HUES6 (cell line): ENCODE measurements around the gene BBOX1.
"Not testable (repeated sequence)": the region's sequence is repeated elsewhere in the genome, so short reads cannot be mapped to it uniquely, and the experiment has no call there.

Source experiments
- H3K27ac ChIP-seq: 2 replicates; pipeline ENCODE4 v1.7.0; 2013; ENCODE audit warnings: low read depth, mild to moderate bottlenecking, low read length, inconsistent platforms
- H3K27me3 ChIP-seq: 2 replicates; pipeline ENCODE4 v1.6.1; 2013; ENCODE audit warnings: low read length; ENCODE audit not compliant: control insufficient read depth, insufficient read depth
- H3K36me3 ChIP-seq: 2 replicates; pipeline ENCODE4 v1.6.1; 2013; ENCODE audit warnings: low read length; ENCODE audit not compliant: control insufficient read depth, insufficient read depth
- H3K4me1 ChIP-seq: 2 replicates; pipeline ENCODE4 v1.6.1; 2013; ENCODE audit warnings: low read length; ENCODE audit not compliant: control insufficient read depth, insufficient read depth
- H3K4me3 ChIP-seq: 2 replicates; pipeline ENCODE4 v1.5.1; 2013; ENCODE audit warnings: low read depth, low read length
- H3K9ac ChIP-seq: one replicate; pipeline ENCODE4 v1.6.1; 2013; ENCODE audit warnings: mild to moderate bottlenecking, low read length
- H3K9me3 ChIP-seq: 2 replicates; pipeline ENCODE4 v1.6.1; 2013; ENCODE audit warnings: low read depth, low read length; ENCODE audit not compliant: control insufficient read depth, insufficient read depth

Gene BBOX1

DNA sequence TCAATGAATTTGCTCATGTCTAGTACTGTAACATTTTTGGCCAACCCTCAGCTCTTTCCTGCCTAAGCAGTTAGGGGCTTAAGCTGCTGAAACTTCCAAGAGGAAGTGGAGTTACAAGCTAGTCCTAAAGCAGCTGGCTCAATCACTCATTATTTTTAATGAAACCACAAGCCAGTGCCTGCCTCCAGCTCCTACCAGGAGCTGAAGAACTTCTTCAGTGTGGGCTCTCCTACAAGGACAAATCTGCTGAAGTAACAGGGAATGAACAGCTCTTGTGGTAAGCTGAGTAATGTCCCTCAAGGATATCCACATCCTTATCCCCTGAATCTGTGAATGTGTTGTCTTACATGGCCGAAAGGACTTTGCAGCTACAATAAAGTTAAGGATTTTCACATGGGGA, 112.5 kb downstream of the BBOX1 start:
- Histone ChIP-seq H3K9me3 (peaks cover 2% of the 10 kb centered on the region; the same call in 1 of the 2 replicates), H3K27ac (no peak overlapping the region), H3K27me3 (no peaks in the 10 kb centered on the region), H3K9ac (no peak overlapping the region), H3K36me3 (no peaks in the 10 kb centered on the region), H3K4me1 (peaks cover 12% of the 10 kb centered on the region), H3K4me3 (no peak overlapping the region)

DNA sequence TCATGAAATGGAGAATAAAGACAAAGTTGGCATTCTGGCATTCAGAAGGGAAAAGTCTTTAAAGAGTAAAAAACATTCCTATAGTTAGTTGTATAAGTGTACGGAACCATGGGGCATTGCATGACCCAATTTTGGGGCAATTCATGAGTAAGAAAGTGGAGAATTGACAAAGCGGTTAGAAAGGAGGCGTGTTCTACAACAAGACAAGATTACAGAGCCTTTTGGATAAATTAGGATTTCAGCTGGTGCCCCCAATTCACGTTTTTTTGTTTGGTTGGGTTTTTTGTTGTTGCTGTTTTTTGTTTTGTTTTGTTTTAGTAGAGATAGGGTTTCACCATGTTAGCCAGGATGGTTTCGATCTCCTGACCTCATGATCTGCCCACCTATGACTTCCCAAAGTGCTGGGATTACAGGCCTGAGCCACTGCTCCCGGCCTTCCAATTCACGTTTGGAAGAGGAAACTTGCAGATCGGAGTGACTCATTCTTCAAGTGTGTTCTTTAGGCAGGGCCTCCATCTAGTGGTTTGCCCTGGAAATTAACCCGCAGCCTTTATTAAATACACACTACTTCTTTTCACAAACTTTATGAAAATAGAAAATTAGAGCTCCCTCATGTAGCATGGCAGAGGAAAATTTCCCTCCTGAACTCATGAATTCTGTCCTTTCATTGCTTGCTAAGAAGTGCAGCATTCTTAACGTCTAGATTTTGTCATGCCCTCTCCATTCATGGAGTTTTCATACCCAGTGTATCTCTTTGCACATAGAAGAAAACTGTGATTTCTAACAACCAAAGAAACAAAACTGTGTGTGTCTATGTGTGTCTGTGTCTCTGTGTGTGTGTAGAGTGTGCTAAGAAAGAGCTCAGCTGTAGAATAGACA, 118.1 kb downstream of the BBOX1 start:
- no peak overlapping the region for H3K4me3 ChIP-seq
- H3K9me3 ChIP-seq, result peaks cover 3% of the 10 kb centered on the region; the same call in 1 of the 2 replicates
- H3K4me1 ChIP-seq, result peaks cover 3% of the 10 kb centered on the region; the same call in 1 of the 2 replicates
- H3K36me3 ChIP-seq, result no peaks in the 10 kb centered on the region
- no peaks in the 10 kb centered on the region for H3K27me3 ChIP-seq
- no peak overlapping the region for H3K9ac ChIP-seq
- no peak overlapping the region for H3K27ac ChIP-seq

DNA sequence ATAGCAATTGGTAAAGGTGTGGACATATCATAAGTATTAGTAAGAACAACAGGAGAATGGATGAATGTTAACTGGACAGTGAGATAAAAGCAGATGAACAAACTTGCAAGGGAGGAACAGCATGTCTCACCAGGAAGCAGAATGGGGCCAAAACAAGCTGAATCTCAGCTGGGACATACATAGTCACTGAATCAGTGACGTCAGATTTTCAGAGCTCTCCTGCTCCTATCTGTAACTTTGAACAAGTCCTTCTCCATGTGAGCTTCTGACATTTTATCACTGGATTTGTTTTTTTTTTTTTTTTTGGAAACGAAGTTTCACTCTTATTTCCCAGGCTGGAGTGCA, 118.7 kb downstream of the BBOX1 start:
- H3K27ac ChIP-seq, result no peak overlapping the region
- H3K27me3 ChIP-seq, result no peaks in the 10 kb centered on the region
- no peaks in the 10 kb centered on the region for H3K36me3 ChIP-seq
- H3K9me3 ChIP-seq, result peaks cover 3% of the 10 kb centered on the region; the same call in 1 of the 2 replicates
- H3K4me3 ChIP-seq, result no peak overlapping the region
- no peak overlapping the region for H3K9ac ChIP-seq
- H3K4me1 ChIP-seq, result peaks cover 3% of the 10 kb centered on the region; the same call in 1 of the 2 replicates

DNA sequence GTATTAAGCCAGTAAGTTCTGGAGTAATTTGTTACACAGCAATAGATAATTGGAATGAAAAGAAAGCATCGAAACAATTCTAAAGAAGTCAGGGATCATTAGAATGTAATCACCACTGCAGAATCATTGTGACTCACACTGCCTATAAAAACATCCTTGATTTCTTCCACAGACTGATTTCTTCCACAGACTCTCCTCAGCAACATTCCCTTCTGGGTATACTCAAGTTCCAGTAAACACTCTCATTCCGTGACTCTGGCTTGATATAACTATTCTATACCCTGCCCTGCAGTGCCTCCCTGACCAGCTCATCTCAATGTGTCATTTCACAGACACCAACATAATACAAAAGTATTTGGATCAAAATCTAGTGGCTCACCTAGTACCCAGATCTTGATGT, 120.5 kb downstream of the BBOX1 start:
- Histone ChIP-seq H3K9ac (no peak overlapping the region), H3K9me3 (peaks cover 3% of the 10 kb centered on the region; the same call in 1 of the 2 replicates), H3K27me3 (no peaks in the 10 kb centered on the region), H3K27ac (no peak overlapping the region), H3K4me3 (no peak overlapping the region), H3K4me1 (peaks cover 3% of the 10 kb centered on the region; the same call in 1 of the 2 replicates), H3K36me3 (no peaks in the 10 kb centered on the region)

DNA sequence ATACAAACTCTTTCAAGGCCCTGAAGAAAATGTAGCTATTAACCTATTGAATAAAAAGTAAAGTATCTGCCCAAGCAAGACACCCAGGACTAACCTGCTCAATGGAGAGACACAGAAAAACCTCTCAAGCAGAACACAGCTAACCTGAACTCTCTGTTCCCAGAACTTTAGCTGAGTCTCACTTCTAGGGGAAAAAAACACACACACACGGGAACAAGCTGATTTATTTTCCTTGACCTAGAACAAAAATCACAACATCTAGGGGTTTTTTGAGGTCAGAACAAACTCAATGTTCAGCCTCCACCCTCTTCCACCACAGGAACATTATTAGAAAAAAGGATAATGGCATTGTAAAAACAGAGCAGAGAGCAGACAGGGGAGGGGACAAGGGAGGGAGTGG, 121.6 kb downstream of the BBOX1 start:
- H3K4me1 ChIP-seq, result peaks cover 3% of the 10 kb centered on the region; the same call in 1 of the 2 replicates
- H3K9ac ChIP-seq, result no peak overlapping the region
- no peak overlapping the region for H3K4me3 ChIP-seq
- no peaks in the 10 kb centered on the region for H3K27me3 ChIP-seq
- H3K36me3 ChIP-seq, result no peaks in the 10 kb centered on the region
- H3K9me3 ChIP-seq, result peaks cover 3% of the 10 kb centered on the region; the same call in 1 of the 2 replicates
- no peak overlapping the region for H3K27ac ChIP-seq

DNA sequence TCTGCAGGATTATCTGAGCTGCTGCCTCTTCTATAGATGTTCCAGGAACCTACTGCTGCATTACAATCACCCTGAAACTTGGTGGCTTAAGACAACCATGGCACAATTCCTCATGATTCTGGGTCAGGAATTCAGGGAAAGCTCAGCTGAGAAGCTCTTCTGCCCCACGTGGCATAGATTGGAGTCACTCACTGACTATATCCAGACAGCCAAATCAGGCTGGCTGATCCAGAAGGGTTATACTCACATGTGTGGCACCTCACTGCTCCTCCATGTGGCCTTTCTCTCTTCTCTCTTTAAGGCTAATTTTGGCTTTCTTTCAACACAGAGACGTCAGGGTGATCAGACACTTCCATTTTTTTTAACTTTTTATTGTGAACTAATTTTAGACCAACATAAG, 125.5 kb downstream of the BBOX1 start:
- no peaks in the 10 kb centered on the region for H3K36me3 ChIP-seq
- no peaks in the 10 kb centered on the region for H3K4me1 ChIP-seq
- H3K4me3 ChIP-seq, result no peak overlapping the region
- H3K9ac ChIP-seq, result no peak overlapping the region
- H3K27ac ChIP-seq, result no peak overlapping the region
- H3K9me3 ChIP-seq, result no peaks in the 10 kb centered on the region
- H3K27me3 ChIP-seq, result no peaks in the 10 kb centered on the region

DNA sequence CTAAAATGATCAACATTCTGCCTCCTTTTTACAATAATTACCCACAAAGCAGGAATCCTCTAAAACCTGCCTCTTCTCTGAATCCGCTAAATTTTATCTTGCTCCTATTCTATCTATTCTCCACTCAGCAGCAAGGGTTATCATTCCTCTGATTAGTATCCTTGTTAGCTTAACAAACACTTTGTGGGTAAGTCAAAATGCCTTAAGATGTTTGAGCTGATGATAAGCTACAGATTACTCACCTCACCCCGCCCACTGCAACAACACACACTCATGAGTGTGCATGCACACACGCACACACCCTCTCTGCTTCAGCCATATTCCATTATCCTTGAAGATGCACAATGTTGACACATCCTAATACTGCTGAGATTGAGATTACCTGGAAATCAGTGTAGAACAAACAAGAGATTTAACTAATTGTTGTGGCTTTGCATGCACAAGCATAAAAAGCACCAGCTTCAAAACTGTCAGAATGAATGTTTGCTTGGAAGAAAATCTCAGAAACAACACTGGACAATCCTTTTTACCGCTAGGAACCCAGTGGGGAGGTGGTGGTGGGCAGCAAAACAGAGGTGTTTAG, 130.9 kb downstream of the BBOX1 start:
- Histone ChIP-seq H3K27ac (no peak overlapping the region), H3K27me3 (no peaks in the 10 kb centered on the region), H3K4me3 (no peak overlapping the region), H3K36me3 (no peaks in the 10 kb centered on the region), H3K9ac (no peak overlapping the region), H3K9me3 (no peaks in the 10 kb centered on the region), H3K4me1 (no peaks in the 10 kb centered on the region)

DNA sequence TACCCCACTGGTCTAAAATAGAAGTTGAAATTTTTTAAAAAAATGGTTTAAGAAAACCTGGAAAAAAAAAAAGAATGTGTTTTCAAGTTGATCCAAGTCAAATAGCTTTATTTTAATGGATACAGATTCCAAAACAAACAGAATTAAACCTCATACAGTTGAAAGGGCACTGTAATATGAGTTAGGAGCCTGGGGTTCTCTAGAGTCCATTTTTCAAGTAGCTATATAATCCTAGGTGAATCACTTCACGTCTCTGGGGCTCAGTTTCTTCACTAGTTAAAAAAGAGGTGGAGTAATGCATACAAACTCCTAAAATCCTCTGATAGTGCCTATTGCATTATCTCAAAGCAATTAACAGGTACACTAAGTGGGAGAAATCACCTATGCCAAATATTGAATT, 132.9 kb downstream of the BBOX1 start:
- Histone ChIP-seq H3K4me3 (no peak overlapping the region), H3K27me3 (no peaks in the 10 kb centered on the region), H3K9me3 (no peaks in the 10 kb centered on the region), H3K9ac (no peak overlapping the region), H3K27ac (no peak overlapping the region), H3K36me3 (no peaks in the 10 kb centered on the region), H3K4me1 (no peaks in the 10 kb centered on the region)

DNA sequence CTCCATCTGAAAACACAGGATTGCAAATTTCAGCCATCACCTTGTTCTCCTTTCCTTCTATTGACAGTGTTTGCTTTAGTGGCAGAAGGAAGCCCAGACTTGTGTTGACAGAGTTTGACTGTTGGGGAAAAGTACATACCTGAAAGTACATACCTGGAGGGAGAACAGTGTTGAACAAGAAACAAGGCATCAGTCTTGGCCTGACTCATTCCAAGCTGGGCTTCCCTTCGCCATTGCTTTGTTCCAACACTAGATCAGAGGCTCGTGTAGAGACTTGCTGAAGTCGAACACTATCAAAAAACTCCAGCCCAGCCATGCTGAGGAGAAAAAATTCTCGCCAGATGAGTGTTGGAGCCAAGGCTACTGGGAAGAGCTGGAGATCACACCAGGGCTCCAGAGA, 133.4 kb downstream of the BBOX1 start:
- H3K4me3 ChIP-seq, result no peak overlapping the region
- H3K9me3 ChIP-seq, result no peaks in the 10 kb centered on the region
- H3K27me3 ChIP-seq, result no peaks in the 10 kb centered on the region
- no peaks in the 10 kb centered on the region for H3K36me3 ChIP-seq
- no peak overlapping the region for H3K9ac ChIP-seq
- H3K4me1 ChIP-seq, result no peaks in the 10 kb centered on the region
- no peak overlapping the region for H3K27ac ChIP-seq

DNA sequence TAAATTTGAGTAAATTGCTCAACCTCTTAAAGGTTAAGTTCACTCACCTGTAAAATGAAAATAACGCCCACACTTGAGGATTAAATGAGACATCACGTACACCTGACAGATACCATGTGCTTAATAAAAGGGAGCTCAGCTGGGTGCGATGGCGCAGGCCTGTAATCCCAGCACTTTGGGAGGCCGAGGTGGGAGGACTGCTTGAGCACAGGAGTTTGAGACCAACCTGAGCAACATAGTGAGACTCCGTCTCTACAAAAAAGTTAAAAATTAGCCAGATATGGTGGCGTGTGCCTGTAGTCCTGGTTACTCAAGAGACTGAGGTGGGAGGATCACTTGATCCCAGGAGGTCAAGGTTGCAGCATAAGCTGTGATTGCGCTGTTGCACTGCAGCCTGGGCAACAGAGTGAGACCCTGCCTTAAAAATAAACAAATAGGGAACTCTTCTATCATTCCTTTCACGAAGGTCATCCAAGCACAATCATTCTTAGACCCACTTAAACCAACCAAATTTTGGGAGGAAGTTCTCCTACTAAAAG, 134.1 kb downstream of the BBOX1 start:
- H3K4me1 ChIP-seq, result no peaks in the 10 kb centered on the region
- H3K36me3 ChIP-seq, result no peaks in the 10 kb centered on the region
- H3K27me3 ChIP-seq, result no peaks in the 10 kb centered on the region
- H3K4me3 ChIP-seq, result no peak overlapping the region
- no peaks in the 10 kb centered on the region for H3K9me3 ChIP-seq
- H3K27ac ChIP-seq, result no peak overlapping the region
- H3K9ac ChIP-seq, result no peak overlapping the region

DNA sequence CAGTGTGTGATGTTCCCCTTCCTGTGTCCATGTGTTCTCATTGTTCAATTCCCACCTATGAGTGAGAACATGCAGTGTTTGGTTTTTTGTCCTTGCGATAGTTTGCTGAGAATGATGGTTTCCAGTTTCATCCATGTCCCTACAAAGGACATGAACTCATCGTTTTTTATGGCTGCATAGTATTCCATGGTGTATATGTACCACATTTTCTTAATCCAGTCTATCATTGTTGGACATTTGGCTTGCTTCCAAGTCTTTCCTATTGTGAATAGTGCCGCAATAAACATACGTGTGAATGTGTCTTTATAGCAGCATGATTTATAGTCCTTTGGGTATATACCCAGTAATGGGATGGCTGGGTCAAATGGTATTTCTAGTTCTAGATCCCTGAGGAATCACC, 134.9 kb downstream of the BBOX1 start:
- not testable (repeated sequence) for H3K36me3 ChIP-seq, H3K4me3 ChIP-seq, H3K9me3 ChIP-seq, H3K27me3 ChIP-seq, H3K9ac ChIP-seq, H3K27ac ChIP-seq, H3K4me1 ChIP-seq
